ENCODE measurements around the gene KMT5B. TPM values are rescaled to one million over a fixed set of nuclear protein-coding genes. Genes with fewer than 3 reads are reported as not detected.

Gene KMT5B
- total RNA-seq, 1 experiment from 2014 or later, result 43.8 TPM

DNA sequence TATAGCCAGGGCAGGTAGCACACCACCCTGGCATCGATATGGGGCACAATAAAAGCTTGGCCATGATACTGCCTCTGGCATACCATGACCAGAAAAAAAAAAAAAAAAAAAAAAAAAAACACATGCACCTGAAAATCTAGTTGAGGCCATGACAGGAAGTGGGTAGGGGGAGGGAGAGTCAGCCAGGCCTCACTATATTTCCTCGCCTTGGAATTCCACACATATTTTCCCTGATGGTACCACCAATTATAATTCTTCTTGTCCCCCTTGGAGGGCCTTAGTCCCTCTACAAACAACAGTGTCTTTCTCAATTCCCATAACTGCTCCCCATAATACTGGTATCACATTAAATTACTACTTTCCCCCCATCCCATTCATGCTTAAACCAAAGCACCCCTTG is 79.3 kb downstream of the KMT5B start:
- no peak overlapping the region for H3K4me3 Mint-ChIP-seq
- H3K4me1 Mint-ChIP-seq, result peaks cover 16% of the 10 kb centered on the region
- no peak for ATAC-seq
- peaks cover 14% of the 10 kb centered on the region for H3K27me3 Mint-ChIP-seq (ENCODE audit: low read depth)
- peaks cover 52% of the 10 kb centered on the region for H3K36me3 Mint-ChIP-seq
- H3K9me3 Mint-ChIP-seq, result peaks cover 57% of the 10 kb centered on the region
- H3K27ac Mint-ChIP-seq, result no peak overlapping the region
- TF ChIP-seq, protein P1, sequence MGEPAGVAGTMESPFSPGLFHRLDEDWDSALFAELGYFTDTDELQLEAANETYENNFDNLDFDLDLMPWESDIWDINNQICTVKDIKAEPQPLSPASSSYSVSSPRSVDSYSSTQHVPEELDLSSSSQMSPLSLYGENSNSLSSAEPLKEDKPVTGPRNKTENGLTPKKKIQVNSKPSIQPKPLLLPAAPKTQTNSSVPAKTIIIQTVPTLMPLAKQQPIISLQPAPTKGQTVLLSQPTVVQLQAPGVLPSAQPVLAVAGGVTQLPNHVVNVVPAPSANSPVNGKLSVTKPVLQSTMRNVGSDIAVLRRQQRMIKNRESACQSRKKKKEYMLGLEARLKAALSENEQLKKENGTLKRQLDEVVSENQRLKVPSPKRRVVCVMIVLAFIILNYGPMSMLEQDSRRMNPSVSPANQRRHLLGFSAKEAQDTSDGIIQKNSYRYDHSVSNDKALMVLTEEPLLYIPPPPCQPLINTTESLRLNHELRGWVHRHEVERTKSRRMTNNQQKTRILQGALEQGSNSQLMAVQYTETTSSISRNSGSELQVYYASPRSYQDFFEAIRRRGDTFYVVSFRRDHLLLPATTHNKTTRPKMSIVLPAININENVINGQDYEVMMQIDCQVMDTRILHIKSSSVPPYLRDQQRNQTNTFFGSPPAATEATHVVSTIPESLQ (CRISPR knock-in tag; IDR thresholded peaks at IDR 0.05), result no peak
- TF ChIP-seq, protein P2, sequence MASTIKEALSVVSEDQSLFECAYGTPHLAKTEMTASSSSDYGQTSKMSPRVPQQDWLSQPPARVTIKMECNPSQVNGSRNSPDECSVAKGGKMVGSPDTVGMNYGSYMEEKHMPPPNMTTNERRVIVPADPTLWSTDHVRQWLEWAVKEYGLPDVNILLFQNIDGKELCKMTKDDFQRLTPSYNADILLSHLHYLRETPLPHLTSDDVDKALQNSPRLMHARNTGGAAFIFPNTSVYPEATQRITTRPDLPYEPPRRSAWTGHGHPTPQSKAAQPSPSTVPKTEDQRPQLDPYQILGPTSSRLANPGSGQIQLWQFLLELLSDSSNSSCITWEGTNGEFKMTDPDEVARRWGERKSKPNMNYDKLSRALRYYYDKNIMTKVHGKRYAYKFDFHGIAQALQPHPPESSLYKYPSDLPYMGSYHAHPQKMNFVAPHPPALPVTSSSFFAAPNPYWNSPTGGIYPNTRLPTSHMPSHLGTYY (CRISPR knock-in tag; IDR thresholded peaks at IDR 0.05), result no peak
- TF ChIP-seq ZNF219 (CRISPR knock-in tag; IDR thresholded peaks at IDR 0.05; ENCODE audit: borderline replicate concordance) (no peak), TEAD4 (CRISPR knock-in tag; IDR thresholded peaks at IDR 0.05) (no peak), SOX15 (CRISPR knock-in tag; IDR thresholded peaks at IDR 0.05) (no peak)
- TF ChIP-seq, protein P3, sequence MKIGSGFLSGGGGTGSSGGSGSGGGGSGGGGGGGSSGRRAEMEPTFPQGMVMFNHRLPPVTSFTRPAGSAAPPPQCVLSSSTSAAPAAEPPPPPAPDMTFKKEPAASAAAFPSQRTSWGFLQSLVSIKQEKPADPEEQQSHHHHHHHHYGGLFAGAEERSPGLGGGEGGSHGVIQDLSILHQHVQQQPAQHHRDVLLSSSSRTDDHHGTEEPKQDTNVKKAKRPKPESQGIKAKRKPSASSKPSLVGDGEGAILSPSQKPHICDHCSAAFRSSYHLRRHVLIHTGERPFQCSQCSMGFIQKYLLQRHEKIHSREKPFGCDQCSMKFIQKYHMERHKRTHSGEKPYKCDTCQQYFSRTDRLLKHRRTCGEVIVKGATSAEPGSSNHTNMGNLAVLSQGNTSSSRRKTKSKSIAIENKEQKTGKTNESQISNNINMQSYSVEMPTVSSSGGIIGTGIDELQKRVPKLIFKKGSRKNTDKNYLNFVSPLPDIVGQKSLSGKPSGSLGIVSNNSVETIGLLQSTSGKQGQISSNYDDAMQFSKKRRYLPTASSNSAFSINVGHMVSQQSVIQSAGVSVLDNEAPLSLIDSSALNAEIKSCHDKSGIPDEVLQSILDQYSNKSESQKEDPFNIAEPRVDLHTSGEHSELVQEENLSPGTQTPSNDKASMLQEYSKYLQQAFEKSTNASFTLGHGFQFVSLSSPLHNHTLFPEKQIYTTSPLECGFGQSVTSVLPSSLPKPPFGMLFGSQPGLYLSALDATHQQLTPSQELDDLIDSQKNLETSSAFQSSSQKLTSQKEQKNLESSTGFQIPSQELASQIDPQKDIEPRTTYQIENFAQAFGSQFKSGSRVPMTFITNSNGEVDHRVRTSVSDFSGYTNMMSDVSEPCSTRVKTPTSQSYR (CRISPR knock-in tag; IDR thresholded peaks at IDR 0.05), result no peak
- TF ChIP-seq, protein P4, sequence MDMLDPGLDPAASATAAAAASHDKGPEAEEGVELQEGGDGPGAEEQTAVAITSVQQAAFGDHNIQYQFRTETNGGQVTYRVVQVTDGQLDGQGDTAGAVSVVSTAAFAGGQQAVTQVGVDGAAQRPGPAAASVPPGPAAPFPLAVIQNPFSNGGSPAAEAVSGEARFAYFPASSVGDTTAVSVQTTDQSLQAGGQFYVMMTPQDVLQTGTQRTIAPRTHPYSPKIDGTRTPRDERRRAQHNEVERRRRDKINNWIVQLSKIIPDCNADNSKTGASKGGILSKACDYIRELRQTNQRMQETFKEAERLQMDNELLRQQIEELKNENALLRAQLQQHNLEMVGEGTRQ (CRISPR knock-in tag; IDR thresholded peaks at IDR 0.05), result no peak
- TF ChIP-seq, protein P5, sequence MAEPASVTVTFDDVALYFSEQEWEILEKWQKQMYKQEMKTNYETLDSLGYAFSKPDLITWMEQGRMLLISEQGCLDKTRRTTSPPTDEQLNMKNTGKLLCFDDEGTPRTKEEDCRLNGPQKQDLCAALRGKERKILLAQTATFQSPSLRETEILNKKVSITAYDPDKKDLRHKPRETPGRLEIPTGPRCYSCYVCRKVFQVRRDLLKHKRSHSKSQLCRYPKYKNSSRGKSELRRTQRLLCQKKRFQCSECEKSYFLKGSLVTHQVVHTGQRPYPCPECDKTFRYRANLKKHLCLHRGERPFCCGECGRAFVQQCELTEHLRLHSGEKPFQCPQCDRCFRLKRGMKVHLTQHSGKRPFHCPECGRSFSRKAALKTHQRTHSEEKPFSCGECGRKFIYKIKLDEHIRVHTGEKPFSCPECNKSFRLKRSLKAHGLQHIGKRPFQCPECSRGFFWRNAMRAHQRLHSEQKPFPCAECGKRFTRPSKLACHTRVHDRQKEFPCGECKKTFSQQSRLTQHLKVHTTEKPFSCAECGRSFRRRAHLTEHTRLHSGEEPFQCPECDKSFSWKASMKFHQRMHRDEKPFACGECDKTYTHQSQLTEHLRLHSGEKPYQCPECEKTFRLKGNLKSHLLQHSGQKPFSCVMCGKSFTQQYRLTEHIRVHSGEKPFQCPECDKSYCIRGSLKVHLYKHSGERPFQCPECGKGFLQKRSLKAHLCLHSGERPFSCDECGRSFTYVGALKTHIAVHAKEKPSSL (CRISPR knock-in tag; conservative IDR thresholded peaks at IDR 0.05), result no peak
- TF ChIP-seq, protein P6, sequence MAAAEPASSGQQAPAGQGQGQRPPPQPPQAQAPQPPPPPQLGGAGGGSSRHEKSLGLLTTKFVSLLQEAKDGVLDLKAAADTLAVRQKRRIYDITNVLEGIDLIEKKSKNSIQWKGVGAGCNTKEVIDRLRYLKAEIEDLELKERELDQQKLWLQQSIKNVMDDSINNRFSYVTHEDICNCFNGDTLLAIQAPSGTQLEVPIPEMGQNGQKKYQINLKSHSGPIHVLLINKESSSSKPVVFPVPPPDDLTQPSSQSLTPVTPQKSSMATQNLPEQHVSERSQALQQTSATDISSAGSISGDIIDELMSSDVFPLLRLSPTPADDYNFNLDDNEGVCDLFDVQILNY (CRISPR knock-in tag; IDR thresholded peaks at IDR 0.05), result no peak
- TF ChIP-seq, protein P7, sequence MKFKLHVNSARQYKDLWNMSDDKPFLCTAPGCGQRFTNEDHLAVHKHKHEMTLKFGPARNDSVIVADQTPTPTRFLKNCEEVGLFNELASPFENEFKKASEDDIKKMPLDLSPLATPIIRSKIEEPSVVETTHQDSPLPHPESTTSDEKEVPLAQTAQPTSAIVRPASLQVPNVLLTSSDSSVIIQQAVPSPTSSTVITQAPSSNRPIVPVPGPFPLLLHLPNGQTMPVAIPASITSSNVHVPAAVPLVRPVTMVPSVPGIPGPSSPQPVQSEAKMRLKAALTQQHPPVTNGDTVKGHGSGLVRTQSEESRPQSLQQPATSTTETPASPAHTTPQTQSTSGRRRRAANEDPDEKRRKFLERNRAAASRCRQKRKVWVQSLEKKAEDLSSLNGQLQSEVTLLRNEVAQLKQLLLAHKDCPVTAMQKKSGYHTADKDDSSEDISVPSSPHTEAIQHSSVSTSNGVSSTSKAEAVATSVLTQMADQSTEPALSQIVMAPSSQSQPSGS (CRISPR knock-in tag; IDR thresholded peaks at IDR 0.05; ENCODE audit: borderline replicate concordance, low read depth), result no peak
- TF ChIP-seq, protein P8, sequence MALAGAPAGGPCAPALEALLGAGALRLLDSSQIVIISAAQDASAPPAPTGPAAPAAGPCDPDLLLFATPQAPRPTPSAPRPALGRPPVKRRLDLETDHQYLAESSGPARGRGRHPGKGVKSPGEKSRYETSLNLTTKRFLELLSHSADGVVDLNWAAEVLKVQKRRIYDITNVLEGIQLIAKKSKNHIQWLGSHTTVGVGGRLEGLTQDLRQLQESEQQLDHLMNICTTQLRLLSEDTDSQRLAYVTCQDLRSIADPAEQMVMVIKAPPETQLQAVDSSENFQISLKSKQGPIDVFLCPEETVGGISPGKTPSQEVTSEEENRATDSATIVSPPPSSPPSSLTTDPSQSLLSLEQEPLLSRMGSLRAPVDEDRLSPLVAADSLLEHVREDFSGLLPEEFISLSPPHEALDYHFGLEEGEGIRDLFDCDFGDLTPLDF (CRISPR knock-in tag; IDR thresholded peaks at IDR 0.05), result no peak
- TF ChIP-seq, protein P9, sequence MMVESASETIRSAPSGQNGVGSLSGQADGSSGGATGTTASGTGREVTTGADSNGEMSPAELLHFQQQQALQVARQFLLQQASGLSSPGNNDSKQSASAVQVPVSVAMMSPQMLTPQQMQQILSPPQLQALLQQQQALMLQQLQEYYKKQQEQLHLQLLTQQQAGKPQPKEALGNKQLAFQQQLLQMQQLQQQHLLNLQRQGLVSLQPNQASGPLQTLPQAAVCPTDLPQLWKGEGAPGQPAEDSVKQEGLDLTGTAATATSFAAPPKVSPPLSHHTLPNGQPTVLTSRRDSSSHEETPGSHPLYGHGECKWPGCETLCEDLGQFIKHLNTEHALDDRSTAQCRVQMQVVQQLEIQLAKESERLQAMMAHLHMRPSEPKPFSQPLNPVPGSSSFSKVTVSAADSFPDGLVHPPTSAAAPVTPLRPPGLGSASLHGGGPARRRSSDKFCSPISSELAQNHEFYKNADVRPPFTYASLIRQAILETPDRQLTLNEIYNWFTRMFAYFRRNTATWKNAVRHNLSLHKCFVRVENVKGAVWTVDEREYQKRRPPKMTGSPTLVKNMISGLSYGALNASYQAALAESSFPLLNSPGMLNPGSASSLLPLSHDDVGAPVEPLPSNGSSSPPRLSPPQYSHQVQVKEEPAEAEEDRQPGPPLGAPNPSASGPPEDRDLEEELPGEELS (CRISPR knock-in tag; IDR thresholded peaks at IDR 0.05), result no peak
- ChIA-PET CTCF (interaction anchor here (0.6 kb wide), 1 partner anchor 14 kb away, joined by 3 read pairs; no protein-coding TSS in a partner anchor), POLR2A (no interaction called here)
- no peak for DNase-seq (ENCODE audit: low spot score)
